GM21528 (cell line): ENCODE measurements around the gene NARS2.
A peak's percentile ranks its signal among the peaks of the same experiment; 100 is the strongest.

Experiments used
- ATAC-seq: cut with Tn5 transposase; IDR thresholded peaks from one replicate; pipeline ENCODE4 v1.9.1; 2021; ENCODE audit warnings: mild to moderate bottlenecking, moderate library complexity; ENCODE audit not compliant: unreplicated experiment, low FRiP score

Gene NARS2

GRCh38 chr11:78450866-78451265, 123.8 kb downstream of the NARS2 start:
- ATAC-seq: no peak

DNA sequence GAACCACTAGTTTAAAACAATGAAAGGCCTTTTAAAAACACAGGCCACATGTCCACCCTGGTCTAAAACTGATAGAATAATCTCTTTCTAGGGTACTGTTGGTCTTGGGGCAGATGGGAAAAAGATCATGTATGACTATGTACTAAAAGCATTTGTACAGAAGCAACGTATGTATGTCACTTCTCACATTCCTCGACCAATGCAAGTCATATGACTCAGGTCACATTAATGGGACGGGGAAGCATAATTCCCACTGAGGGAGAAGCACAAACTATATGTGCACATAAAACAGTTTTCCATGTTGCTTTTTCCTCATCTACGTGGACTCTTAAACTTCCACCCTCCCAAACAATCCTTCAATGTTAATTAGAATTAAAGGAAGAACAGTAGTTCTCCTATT, 124.8 kb downstream of the NARS2 start:
- ATAC-seq: no peak

- no peak for ATAC-seq
Observed at GRCh38 chr11:78446210-78446609, 128.5 kb downstream of the NARS2 start.

- no peak for ATAC-seq
Observed at GRCh38 chr11:78444726-78445125, 129.9 kb downstream of the NARS2 start.

DNA sequence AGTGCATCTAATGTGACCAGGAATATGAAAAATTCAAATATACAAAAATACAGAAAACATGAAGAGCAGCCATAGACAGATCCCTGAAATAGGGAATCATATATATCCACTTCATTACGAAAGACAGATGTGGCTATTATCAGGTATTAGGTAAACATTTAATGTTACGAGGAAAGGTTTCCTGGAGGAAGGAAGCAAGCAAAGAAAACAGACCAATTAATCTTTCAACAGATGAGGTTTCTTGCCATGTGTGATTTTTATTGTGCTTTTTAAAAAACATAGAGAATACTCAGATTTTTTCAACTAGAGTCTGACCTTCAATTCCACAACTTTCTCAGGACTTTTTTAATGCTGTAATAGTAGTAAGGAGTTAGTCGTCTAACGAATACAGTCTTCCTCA, 132.7 kb downstream of the NARS2 start:
- no peak for ATAC-seq

- peak; percentile 89 for ATAC-seq
Observed at GRCh38 chr11:78438298-78438975, 136.2 kb downstream of the NARS2 start.

DNA sequence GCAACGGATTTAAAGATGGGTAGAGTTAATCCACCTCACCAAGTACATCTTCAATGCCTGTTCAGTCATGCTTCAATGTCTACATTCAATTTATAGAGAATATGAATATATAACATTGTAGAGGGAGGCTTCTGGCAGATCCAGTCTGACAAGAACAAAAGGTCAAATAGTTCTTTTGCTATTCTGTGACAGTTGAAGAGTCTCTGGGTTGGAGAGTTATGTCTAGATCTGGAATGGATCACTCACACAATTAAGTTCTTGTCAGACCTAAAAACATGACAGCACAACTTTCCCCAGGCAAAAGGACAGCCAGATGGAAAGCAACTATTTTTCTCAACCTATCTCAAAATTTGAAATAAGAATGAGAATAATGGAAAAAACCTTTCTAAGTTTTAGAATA, 141.7 kb downstream of the NARS2 start:
- no peak for ATAC-seq

- ATAC-seq: no peak
Observed at GRCh38 chr11:78432058-78432515, 142.6 kb downstream of the NARS2 start.

DNA sequence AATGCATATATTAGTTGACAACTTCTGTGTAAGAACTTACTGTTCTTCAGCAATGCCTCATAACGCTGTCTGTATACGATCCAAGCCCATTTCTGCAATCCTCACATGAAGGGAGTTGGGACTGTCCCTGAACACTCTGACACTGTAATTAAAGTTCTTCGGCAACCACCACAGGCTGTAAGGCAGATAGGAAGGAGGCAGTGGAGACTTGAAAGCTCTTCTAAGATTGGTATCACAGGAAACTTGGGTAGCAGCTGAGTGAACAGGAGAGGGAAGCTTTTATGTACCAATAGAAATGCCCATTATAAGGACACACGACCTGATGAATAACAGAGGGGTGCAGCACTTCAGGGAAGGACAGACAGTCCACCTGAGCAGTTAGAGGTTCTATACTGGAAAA, 145.0 kb downstream of the NARS2 start:
- ATAC-seq: no peak

- ATAC-seq: no peak
Observed at GRCh38 chr11:78429209-78429608, 145.5 kb downstream of the NARS2 start.

DNA sequence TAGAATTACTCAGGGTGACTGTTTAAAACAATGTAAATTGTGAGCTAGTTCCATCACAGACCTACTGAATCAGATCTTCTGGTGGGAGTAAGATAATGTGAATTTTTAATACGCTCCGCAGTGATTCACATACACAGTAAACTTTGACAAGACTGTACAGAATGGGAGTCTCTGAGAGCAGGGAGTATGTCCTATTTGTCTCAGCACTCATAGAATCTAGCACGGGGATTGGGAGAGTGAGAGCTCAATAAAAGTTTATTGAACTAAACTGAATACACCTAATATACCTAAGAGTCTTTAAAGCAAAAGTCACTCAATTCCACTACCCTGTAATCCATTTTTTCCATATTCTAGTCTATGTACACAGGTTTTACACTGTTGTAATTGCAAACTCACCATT, 145.9 kb downstream of the NARS2 start:
- ATAC-seq: no peak

GRCh38 chr11:78428266-78428636, 146.4 kb downstream of the NARS2 start:
- ATAC-seq: no peak

- ATAC-seq: no peak
Observed at GRCh38 chr11:78427615-78428265, 146.9 kb downstream of the NARS2 start.

DNA sequence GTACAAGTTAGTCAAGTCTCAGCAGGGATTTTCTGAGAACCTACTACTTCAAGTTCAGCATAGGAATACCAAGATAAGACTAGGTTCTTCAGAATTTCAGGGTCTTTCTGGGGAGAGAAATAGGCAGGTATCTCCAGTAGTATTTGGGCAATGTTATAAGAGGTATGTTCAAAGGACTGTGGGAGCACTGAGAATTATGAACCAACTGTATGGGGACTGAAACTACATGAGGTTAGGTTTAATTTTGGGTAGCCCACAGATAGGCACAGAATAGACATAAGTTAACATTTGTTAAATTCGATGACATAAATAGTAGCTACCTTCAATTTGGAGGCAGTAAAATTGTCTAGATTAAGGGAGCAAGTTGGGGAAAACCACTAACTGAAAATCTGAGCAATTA, 147.8 kb downstream of the NARS2 start:
- no peak for ATAC-seq

DNA sequence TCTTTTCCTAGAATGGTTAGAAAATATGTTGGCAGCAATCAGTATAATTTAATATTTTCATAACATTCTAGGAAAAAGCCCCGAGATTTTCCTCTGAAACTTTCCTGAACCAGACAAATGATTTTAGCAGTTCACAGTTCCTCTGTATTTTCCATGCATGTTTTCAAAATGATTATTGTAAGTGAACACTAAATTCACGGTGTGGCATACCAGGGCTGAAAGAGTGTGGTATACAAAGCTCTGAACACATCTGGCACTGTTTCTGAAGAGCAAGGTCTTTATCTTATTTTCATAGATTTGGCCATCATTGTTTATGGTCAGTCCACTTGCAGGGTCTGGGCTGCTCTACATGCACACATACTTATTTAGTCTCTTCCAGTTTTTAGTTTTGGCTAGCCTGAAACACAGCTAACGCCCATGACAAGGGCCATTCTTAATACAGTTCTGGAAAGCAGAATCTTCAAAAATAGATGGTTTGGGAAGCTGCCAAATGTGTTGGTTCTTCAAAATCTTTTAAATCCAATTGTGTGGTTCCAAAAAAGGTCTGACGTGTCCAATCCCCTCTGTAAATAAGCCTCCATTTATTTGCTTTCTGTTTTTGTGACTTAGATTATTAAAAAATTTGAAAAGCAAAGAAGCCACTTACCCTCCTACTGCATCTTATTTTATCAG, 149.1 kb downstream of the NARS2 start:
- ATAC-seq: no peak

- peak; percentile 33 for ATAC-seq
Observed at GRCh38 chr11:78424334-78425270, 150.1 kb downstream of the NARS2 start.

- ATAC-seq: no peak
Observed at GRCh38 chr11:78423241-78423640, 151.4 kb downstream of the NARS2 start.

GRCh38 chr11:78420796-78421209, 153.9 kb downstream of the NARS2 start:
- no peak for ATAC-seq

GRCh38 chr11:78420255-78420764, 154.4 kb downstream of the NARS2 start:
- ATAC-seq: no peak

DNA sequence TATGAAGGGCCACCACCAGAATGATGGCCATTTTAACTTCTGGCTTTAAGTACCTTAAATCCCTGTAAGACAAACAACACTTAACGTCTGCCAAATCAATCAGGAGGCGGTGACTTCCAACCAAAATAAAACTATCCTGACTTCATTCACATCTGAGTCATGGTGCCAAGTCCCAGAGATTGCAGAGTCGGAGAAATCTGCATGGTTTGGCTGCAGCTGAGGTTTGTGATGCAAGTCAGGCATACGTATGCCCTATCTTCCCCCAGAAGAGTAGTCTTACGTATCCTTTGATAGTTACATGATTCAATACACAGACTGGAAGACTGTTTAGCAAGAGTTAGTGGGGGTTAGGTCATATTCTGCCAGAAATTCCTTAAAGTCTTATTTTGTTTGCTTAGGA, 155.3 kb downstream of the NARS2 start:
- no peak for ATAC-seq
